HUES64 (cell line): Measurements from ENCODE around the gene ITPKA.

Experiments
- H3K27ac ChIP-seq: 2 replicates; pipeline ENCODE4 v1.7.0; 2013; ENCODE audit warnings: low read depth, low read length, inconsistent platforms
- H3K27me3 ChIP-seq: 2 replicates; pipeline ENCODE4 v1.6.1; 2013; ENCODE audit warnings: mild to moderate bottlenecking, low read length; ENCODE audit not compliant: insufficient read depth
- H3K36me3 ChIP-seq: 2 replicates; pipeline ENCODE4 v1.6.1; 2013; ENCODE audit warnings: mild to moderate bottlenecking, low read length; ENCODE audit not compliant: insufficient read depth
- H3K4me1 ChIP-seq: 2 replicates; pipeline ENCODE4 v1.6.1; 2013; ENCODE audit warnings: mild to moderate bottlenecking, low read length, moderate library complexity; ENCODE audit not compliant: insufficient read depth
- H3K4me3 ChIP-seq: 2 replicates; pipeline ENCODE4 v1.5.1; 2013; ENCODE audit warnings: mild to moderate bottlenecking, low read length, moderate library complexity
- H3K9ac ChIP-seq: 2 replicates; pipeline ENCODE4 v1.6.1; 2013; ENCODE audit warnings: mild to moderate bottlenecking, low read depth, low read length
- H3K9me3 ChIP-seq: 2 replicates; pipeline ENCODE4 v1.6.1; 2013; ENCODE audit warnings: low read depth, low read length; ENCODE audit not compliant: insufficient read depth
- WGBS: fragments of 150-250, 120-280 bp; methylation state at CpG from one replicate; pipeline ENCODE4 v1.1.7; 2013; ENCODE audit warnings: missing lambda C conversion rate; 5-methylcytosine and 5-hydroxymethylcytosine counted together

ITPKA gene

GRCh38 chr15:41512512-41512939 is 18.9 kb downstream of the ITPKA start:
- Histone ChIP-seq H3K4me3 (peak overlapping the region; percentile 59), H3K4me1 (peaks cover 6% of the 10 kb centered on the region; the same call in 1 of the 2 replicates), H3K36me3 (peaks cover 8% of the 10 kb centered on the region), H3K27me3 (peaks cover 70% of the 10 kb centered on the region), H3K9me3 (no peaks in the 10 kb centered on the region), H3K27ac (no peak overlapping the region), H3K9ac (no peak overlapping the region)
- 14% methylated on average over 33 of the region's 33 CpGs for WGBS

GRCh38 chr15:41512940-41513505 is 19.3 kb downstream of the ITPKA start:
- WGBS = 3% methylated on average over 40 of the region's 40 CpGs
- peaks cover 65% of the 10 kb centered on the region for H3K27me3 ChIP-seq
- H3K4me1 ChIP-seq = peaks cover 6% of the 10 kb centered on the region; the same call in 1 of the 2 replicates
- no peak overlapping the region for H3K27ac ChIP-seq
- no peak overlapping the region for H3K9ac ChIP-seq
- H3K36me3 ChIP-seq = peaks cover 13% of the 10 kb centered on the region
- H3K4me3 ChIP-seq = peak overlapping the region; percentile 59
- H3K9me3 ChIP-seq = no peaks in the 10 kb centered on the region

- Histone ChIP-seq H3K27me3 (peaks cover 59% of the 10 kb centered on the region), H3K36me3 (peaks cover 16% of the 10 kb centered on the region), H3K27ac (no peak within 1 kb of the TSS), H3K9me3 (no peaks in the 10 kb centered on the region), H3K9ac (no peak within 1 kb of the TSS), H3K4me3 (peak within 1 kb of the TSS; percentile 59), H3K4me1 (peaks cover 6% of the 10 kb centered on the region; the same call in 1 of the 2 replicates)
- 9% methylated on average over 33 of the region's 33 CpGs for WGBS
Measured at GRCh38 chr15:41513506-41514227, 20.0 kb downstream of the ITPKA start, which contains the start of gene LTK. Gene LTK, minus strand, starts transcription at chr15:41513827. Its CDS starts 118 bp downstream, at chr15:41513709.

- no peak overlapping the region for H3K4me3 ChIP-seq
- H3K4me1 ChIP-seq = peaks cover 6% of the 10 kb centered on the region; the same call in 1 of the 2 replicates
- peaks cover 16% of the 10 kb centered on the region for H3K27me3 ChIP-seq
- 91% methylated on average over 8 of the region's 8 CpGs for WGBS
- peaks cover 36% of the 10 kb centered on the region for H3K36me3 ChIP-seq
- H3K9ac ChIP-seq = no peak overlapping the region
- no peak overlapping the region for H3K27ac ChIP-seq
- no peaks in the 10 kb centered on the region for H3K9me3 ChIP-seq
Measured at GRCh38 chr15:41517895-41518449, 24.3 kb downstream of the ITPKA start.

GRCh38 chr15:41520636-41521035 is 27.0 kb downstream of the ITPKA start:
- Histone ChIP-seq H3K36me3 (peaks cover 51% of the 10 kb centered on the region), H3K9me3 (no peaks in the 10 kb centered on the region), H3K9ac (no peak overlapping the region), H3K4me1 (no peaks in the 10 kb centered on the region), H3K27ac (no peak overlapping the region), H3K4me3 (no peak overlapping the region), H3K27me3 (no peaks in the 10 kb centered on the region)
- 95% methylated on average over 17 of the region's 17 CpGs for WGBS

GRCh38 chr15:41521614-41522013 is 27.9 kb downstream of the ITPKA start:
- Histone ChIP-seq H3K4me1 (no peaks in the 10 kb centered on the region), H3K36me3 (peaks cover 60% of the 10 kb centered on the region), H3K27ac (no peak overlapping the region), H3K4me3 (no peak overlapping the region), H3K9me3 (no peaks in the 10 kb centered on the region), H3K27me3 (no peaks in the 10 kb centered on the region), H3K9ac (no peak overlapping the region)
- 93% methylated on average over 9 of the region's 9 CpGs for WGBS

GRCh38 chr15:41523097-41523496 is 29.4 kb downstream of the ITPKA start:
- no peaks in the 10 kb centered on the region for H3K9me3 ChIP-seq
- peaks cover 61% of the 10 kb centered on the region for H3K36me3 ChIP-seq
- no peaks in the 10 kb centered on the region for H3K4me1 ChIP-seq
- H3K9ac ChIP-seq = no peak overlapping the region
- no peak overlapping the region for H3K4me3 ChIP-seq
- no peaks in the 10 kb centered on the region for H3K27me3 ChIP-seq
- no peak overlapping the region for H3K27ac ChIP-seq
- 97% methylated on average over 5 of the region's 5 CpGs for WGBS

- Histone ChIP-seq H3K9ac (no peak overlapping the region), H3K27me3 (no peaks in the 10 kb centered on the region), H3K36me3 (peaks cover 87% of the 10 kb centered on the region), H3K9me3 (no peaks in the 10 kb centered on the region), H3K4me1 (no peaks in the 10 kb centered on the region), H3K27ac (no peak overlapping the region), H3K4me3 (no peak overlapping the region)
- whole genome bisulfite sequencing = 96% methylated on average over 6 of the region's 6 CpGs
Measured at GRCh38 chr15:41530363-41530956, 36.8 kb downstream of the ITPKA start.

- H3K36me3 ChIP-seq = peaks cover 59% of the 10 kb centered on the region
- no peaks in the 10 kb centered on the region for H3K4me1 ChIP-seq
- H3K4me3 ChIP-seq = no peak overlapping the region
Measured at GRCh38 chr15:41535544-41535943, 41.9 kb downstream of the ITPKA start.

GRCh38 chr15:41536866-41537265 is 43.2 kb downstream of the ITPKA start:
- H3K27ac ChIP-seq = no peak overlapping the region
- no peaks in the 10 kb centered on the region for H3K27me3 ChIP-seq
- WGBS = 96% methylated on average over 11 of the region's 11 CpGs
- H3K4me3 ChIP-seq = no peak overlapping the region
- H3K9ac ChIP-seq = no peak overlapping the region
- H3K9me3 ChIP-seq = no peaks in the 10 kb centered on the region
- H3K36me3 ChIP-seq = peaks cover 52% of the 10 kb centered on the region
- H3K4me1 ChIP-seq = no peaks in the 10 kb centered on the region

More at GRCh38 chr15:41535544-41535943, 41.9 kb downstream of the ITPKA start:
- H3K27me3 ChIP-seq = no peaks in the 10 kb centered on the region
- WGBS = 98% methylated on average over 1 of the region's 1 CpG
- H3K27ac ChIP-seq = no peak overlapping the region
- H3K9ac ChIP-seq = no peak overlapping the region
- no peaks in the 10 kb centered on the region for H3K9me3 ChIP-seq

GRCh38 chr15:41543521-41543870 is 49.8 kb downstream of the ITPKA start:
- Histone ChIP-seq H3K9ac (peak overlapping the region; percentile 95), H3K36me3 (no peaks in the 10 kb centered on the region; the same call in 1 of the 2 replicates), H3K27ac (peak overlapping the region; percentile 86), H3K4me3 (peak overlapping the region; percentile 92), H3K4me1 (no peaks in the 10 kb centered on the region), H3K9me3 (no peaks in the 10 kb centered on the region), H3K27me3 (no peaks in the 10 kb centered on the region)
- WGBS = 15% methylated on average over 8 of the region's 8 CpGs
